Activated CD4-positive, alpha-beta T cell treated with anti-CD3 and anti-CD28 coated beads, Interleukin-2, amount 50 U/mL, for 16 hours (primary cell): ENCODE data around the gene ADK.

Experiments
- DNase-seq: peaks from one replicate; pipeline ENCODE4 v3.0.0-alpha.2; 2020

Gene ADK

DNA sequence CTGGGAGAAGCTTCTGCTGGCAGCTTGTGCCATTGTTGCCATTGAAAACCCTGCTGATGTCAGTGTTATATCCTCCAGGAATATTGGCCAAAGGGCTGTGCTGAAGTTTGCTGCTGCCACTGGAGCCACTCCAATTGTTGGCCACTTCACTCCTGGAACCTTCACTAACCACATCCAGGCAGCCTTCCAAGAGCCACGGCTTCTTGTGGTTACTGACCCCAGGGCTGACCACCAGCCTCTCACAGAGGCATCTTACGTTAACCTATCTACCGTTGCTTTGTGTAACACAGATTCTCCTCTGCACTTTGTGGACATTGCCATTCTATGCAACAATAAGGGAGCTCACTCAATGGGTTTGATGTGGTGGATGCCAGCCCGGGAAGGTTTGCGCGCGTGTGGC, 220.7 kb downstream of the ADK start:
- no peak for DNase-seq

DNA sequence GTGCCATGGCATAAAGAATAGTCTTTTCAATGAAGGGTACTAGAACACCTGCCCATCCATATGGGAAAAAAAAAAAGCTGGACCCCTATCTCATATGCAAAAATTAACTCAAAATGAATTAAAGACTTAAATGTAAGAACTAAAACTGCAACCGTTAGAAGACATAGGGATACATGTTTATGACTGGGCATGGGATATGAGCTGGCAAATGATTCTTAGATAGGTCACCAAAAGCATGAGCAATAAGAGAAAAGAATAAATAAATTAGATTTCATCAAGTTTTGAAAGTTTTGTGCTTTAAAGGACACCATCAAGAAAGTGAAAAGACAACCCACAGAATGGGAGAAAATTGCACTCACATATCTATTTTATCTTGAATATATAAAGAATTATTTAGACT, 222.0 kb downstream of the ADK start:
- DNase-seq: no peak

GRCh38 chr10:74377476-74377875, 226.5 kb downstream of the ADK start:
- DNase-seq: no peak

DNA sequence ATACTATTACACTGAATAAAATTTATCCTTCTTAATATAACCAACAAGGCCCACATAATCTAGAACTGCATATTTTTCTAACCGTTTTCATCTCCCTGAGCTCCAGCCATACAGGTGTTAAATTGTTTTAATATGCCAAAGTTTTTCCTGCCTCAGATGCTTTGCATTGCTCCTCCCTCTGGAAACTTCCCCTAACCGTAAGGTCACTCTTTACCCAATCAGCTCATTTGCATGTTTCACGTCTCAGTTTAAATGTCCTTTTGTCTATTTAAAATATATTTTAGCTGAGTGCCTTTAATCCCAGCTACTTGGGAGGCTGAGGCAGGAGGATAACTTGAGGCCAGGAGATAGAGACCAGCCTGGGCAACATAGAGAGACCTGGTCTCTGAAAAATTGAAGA, 228.5 kb downstream of the ADK start:
- DNase-seq: no peak

DNA sequence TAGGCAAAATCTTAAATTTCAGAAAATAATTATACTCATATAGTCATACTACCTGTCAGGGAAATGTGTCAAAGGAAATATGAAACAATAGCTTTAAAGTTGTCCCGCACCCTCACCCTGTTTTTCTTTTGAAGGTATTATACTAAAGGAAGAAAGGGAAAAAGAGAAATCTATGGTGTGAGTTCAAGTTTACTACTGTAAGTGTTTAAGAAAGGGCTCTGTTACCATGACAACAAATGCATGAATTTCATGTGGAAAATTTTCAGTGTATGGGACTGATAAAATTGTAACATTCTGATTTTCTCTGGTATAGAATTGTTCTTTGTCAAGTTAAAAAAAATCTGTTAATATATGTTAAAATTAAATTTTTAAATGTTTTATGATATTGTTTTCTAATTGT, 229.8 kb downstream of the ADK start:
- DNase-seq: no peak

GRCh38 chr10:74381291-74381853, 230.4 kb downstream of the ADK start:
- no peak for DNase-seq

DNA sequence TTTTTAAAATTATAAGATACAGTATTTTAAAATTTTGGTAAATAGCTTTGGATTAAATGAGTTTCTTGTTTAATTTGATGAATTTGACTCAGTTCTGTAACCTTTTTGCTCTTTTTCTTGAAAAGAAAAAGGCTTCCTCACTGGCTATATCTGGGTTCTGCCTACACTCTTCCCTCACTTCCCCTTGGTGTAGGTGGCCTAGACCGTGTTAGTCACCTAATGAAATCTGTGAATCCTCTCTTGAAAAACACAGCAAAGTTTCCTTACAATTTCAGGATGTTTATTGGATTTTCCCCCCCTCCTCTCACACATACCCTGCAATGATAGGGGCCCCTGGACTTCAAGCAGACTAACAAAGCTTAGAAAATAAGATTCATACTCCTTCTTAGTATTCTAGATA, 231.6 kb downstream of the ADK start:
- no peak for DNase-seq

- DNase-seq: no peak
Measured at GRCh38 chr10:74383642-74384041, 232.6 kb downstream of the ADK start.

- DNase-seq: no peak
Measured at GRCh38 chr10:74384615-74385183, 233.7 kb downstream of the ADK start.

- DNase-seq: no peak
Measured at GRCh38 chr10:74388801-74389200, 237.8 kb downstream of the ADK start.

DNA sequence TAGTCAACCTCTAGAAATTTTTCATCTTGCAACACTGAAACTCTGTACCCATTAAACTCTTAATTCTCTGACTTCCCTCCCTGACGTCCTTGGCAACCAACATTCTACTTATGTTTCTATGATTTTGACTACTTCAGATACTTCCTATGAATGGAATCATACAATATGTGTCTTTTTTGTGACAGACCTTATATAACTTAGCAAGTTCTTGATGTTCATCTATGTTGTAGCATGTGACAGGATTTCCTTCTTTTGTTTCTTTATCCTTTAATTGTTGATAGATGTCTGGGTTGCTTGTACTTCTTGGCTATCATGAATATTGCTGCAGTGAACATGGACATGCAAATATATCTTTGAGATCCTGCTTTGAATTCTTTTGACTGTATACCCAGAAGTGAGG, 240.8 kb downstream of the ADK start:
- no peak for DNase-seq

GRCh38 chr10:74394416-74394969, 243.5 kb downstream of the ADK start:
- DNase-seq: no peak

GRCh38 chr10:74400186-74400585, 249.2 kb downstream of the ADK start:
- no peak for DNase-seq

- DNase-seq: no peak
Measured at GRCh38 chr10:74406006-74406405, 255.0 kb downstream of the ADK start.

- DNase-seq: no peak
Measured at GRCh38 chr10:74415146-74415839, 264.3 kb downstream of the ADK start.

DNA sequence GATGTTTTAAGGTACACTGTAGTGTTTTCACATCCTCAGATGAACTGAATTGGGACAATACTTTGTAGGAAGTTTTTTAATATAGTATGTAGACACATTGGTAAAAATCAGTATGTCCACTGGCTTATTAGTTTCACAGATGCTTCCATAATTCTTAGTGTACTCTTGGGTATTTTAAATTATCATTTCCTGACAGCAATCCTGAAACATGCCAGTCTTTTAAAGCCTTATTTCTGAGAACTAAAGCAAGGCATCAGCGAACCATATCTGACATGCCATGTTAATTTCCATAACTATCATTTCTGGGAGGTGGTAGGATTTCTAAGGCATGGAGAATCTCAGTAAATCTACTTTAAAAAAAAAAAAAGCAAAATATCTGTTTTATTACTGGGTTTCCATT, 266.4 kb downstream of the ADK start:
- no peak for DNase-seq

DNA sequence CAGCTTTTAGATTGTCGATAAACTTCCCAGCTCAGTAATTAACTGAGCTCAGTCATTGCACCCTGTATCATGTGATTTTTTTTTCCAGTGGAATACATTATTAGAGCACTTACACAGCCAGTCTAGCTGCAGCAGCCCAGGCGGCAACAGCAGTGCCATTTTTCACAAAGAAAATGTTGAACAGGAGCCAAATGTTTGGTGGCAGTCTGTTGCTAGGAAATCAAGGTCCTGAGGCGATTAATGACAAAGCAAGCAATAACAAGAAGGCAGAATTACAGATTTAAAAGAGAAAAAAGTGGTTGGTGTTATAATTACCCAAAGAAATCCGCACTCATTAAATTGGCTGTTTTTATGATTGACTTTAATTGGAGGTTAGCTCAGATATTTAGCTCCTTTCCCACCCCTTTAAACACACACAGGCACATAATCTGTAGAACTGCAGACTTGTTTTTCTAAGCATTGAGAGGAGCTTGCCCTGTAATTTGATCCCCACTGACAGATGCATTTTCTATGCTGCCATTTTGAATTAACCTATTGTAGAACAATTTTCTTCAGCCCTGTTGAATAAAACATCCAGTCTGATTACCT, 267.4 kb downstream of the ADK start:
- DNase-seq: no peak

GRCh38 chr10:74419491-74419951, 268.5 kb downstream of the ADK start:
- no peak for DNase-seq

- DNase-seq: no peak
Measured at GRCh38 chr10:74419958-74420375, 268.9 kb downstream of the ADK start.

DNA sequence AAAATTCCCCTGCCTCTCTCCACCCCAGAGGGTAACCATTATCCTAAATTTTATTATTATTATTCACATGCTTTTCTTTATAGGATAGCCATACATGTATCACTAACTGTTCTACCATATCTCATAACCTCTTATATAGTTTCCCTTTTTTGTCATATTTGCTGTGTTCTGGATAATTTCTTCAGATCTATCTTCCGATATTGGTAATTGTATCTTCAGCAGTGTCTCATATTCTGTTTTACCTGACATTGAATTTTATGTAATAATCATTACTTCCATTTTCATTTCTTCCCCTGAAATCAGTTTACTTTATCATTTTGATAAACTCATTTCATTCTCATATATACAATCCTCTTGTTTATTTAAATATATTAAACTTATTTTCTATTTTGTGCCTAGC, 273.5 kb downstream of the ADK start:
- DNase-seq: no peak

GRCh38 chr10:74425456-74426001, 274.5 kb downstream of the ADK start:
- no peak for DNase-seq

DNA sequence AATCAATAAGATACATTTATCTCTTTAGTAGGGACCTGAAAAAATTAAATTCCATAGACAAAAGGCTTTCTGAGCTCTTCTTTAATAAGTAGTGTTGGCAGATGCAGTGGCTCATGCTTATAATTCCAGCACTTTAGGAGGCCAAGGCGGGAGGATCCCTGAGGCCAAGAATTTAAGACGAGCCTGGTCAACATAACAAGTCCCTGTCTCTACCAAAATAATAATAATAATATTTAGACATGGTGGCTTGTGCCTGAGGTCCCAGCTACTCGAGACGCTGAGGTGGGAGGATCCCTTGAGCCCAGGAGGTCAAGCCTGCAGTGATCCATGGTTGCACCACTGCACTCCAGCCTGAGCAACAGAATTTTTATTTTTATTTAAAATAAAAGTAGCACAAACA, 280.8 kb downstream of the ADK start:
- DNase-seq: no peak

GRCh38 chr10:74432841-74433594, 282.0 kb downstream of the ADK start:
- no peak for DNase-seq
